GM23338 (cell line): ENCODE measurements around the gene HNF1B. TPM values are rescaled to one million over a fixed set of nuclear protein-coding genes. Genes with fewer than 3 reads are reported as not detected.

Experiments
- ATAC-seq: fragments of 200-7000 bp; cut with Tn5 transposase; 3 replicates; pipeline ENCODE4 v1.9.1; 2020
- DNase-seq: peaks from one replicate; pipeline ENCODE4 v3.0.0-alpha.2; 2015; ENCODE audit warnings: low spot score
- H2AFZ ChIP-seq: fragments of 200-600 bp; sonication (generic); 2 replicates; pipeline ENCODE4 v1.8.0; 2016; ENCODE audit warnings: antibody characterized with exemption, mild to moderate bottlenecking, moderate library complexity
- H3F3A ChIP-seq: fragments of 200-600 bp; sonication (generic); replicated peaks from 2 replicates; pipeline ENCODE4 v1.8.0; 2017; ENCODE audit warnings: antibody characterized with exemption, mixed run types, low read depth
- H3K27ac ChIP-seq: fragments of 200-600 bp; sonication (generic); 2 replicates; pipeline ENCODE4 v1.6.1; 2016; ENCODE audit warnings: low read depth
- H3K27me3 ChIP-seq: fragments of 200-600 bp; sonication (generic); 2 replicates; pipeline ENCODE4 v1.8.0; 2016; ENCODE audit warnings: mild to moderate bottlenecking, mixed run types, moderate library complexity; ENCODE audit not compliant: insufficient read depth
- H3K36me3 ChIP-seq: fragments of 200-600 bp; sonication (generic); 2 replicates; pipeline ENCODE4 v1.8.0; 2016; ENCODE audit warnings: mild to moderate bottlenecking; ENCODE audit not compliant: insufficient read depth
- H3K4me1 ChIP-seq: fragments of 200-600 bp; sonication (generic); 2 replicates; pipeline ENCODE4 v1.8.0; 2016; ENCODE audit warnings: mild to moderate bottlenecking, moderate library complexity; ENCODE audit not compliant: insufficient read depth
- H3K4me2 ChIP-seq: fragments of 200-600 bp; sonication (generic); 2 replicates; pipeline ENCODE4 v1.7.1; 2017; ENCODE audit warnings: mixed run types
- H3K4me3 ChIP-seq: fragments of 200-600 bp; sonication (generic); 2 replicates; pipeline ENCODE4 v1.6.1; 2016; ENCODE audit warnings: mixed run types
- H3K79me2 ChIP-seq: fragments of 200-600 bp; sonication (generic); replicated peaks from 2 replicates; pipeline ENCODE4 v1.8.0; 2017; ENCODE audit warnings: mild to moderate bottlenecking; ENCODE audit not compliant: insufficient read depth
- H3K9me2 ChIP-seq: fragments of 200-600 bp; sonication (generic); 2 replicates; pipeline ENCODE4 v1.8.0; 2017; ENCODE audit not compliant: insufficient read depth
- H4K20me1 ChIP-seq: fragments of 200-600 bp; sonication (generic); replicated peaks from 2 replicates; pipeline ENCODE4 v1.8.0; 2017; ENCODE audit warnings: mild to moderate bottlenecking; ENCODE audit not compliant: insufficient read depth
- H3K27ac Mint-ChIP-seq: 2 replicates; pipeline ENCODE4 v1.8.0; 2020; ENCODE audit warnings: inconsistent platforms, mild to moderate bottlenecking, moderate library complexity, mixed read lengths
- H3K27me3 Mint-ChIP-seq: 3 replicates; pipeline ENCODE4 v1.8.0; 2022; ENCODE audit warnings: low read depth, mild to moderate bottlenecking, moderate library complexity, mixed read lengths, inconsistent platforms; ENCODE audit not compliant: insufficient read depth, poor library complexity
- H3K36me3 Mint-ChIP-seq: 3 replicates; pipeline ENCODE4 v1.8.0; 2021; ENCODE audit warnings: low read depth, mild to moderate bottlenecking, inconsistent platforms, moderate library complexity, mixed read lengths
- H3K4me1 Mint-ChIP-seq: 3 replicates; pipeline ENCODE4 v1.8.0; 2020; ENCODE audit warnings: mild to moderate bottlenecking, inconsistent platforms, mixed read lengths
- H3K4me3 Mint-ChIP-seq: 3 replicates; pipeline ENCODE4 v1.8.0; 2021; ENCODE audit warnings: moderate library complexity, mild to moderate bottlenecking, inconsistent platforms, mixed read lengths
- H3K9me3 Mint-ChIP-seq: 3 replicates; pipeline ENCODE4 v1.8.0; 2020; ENCODE audit warnings: moderate library complexity, mild to moderate bottlenecking, inconsistent platforms, mixed read lengths
- EZH2 ChIP-seq: fragments of 200-600 bp; sonication (generic); IDR thresholded peaks from one replicate; pipeline ENCODE4 v1.8.0; 2017; ENCODE audit warnings: antibody characterized with exemption, mild to moderate bottlenecking, low read depth; ENCODE audit not compliant: unreplicated experiment
- EZH2phosphoT487 ChIP-seq: fragments of 200-600 bp; sonication (generic); IDR thresholded peaks from one replicate; pipeline ENCODE4 v1.8.1; 2018; ENCODE audit warnings: antibody characterized with exemption; ENCODE audit not compliant: unreplicated experiment
- JUNB ChIP-seq: IDR thresholded peaks from one replicate; pipeline ENCODE4 v1.6.1; 2016; ENCODE audit warnings: antibody characterized with exemption; ENCODE audit not compliant: unreplicated experiment
- NANOG ChIP-seq: IDR thresholded peaks from 2 replicates; pipeline ENCODE4 v1.6.1; 2016; ENCODE audit warnings: antibody characterized with exemption, borderline replicate concordance
- STAT1 ChIP-seq: IDR thresholded peaks from one replicate; pipeline ENCODE4 v1.6.1; 2016; ENCODE audit warnings: antibody characterized with exemption; ENCODE audit not compliant: unreplicated experiment
- ZNF114 ChIP-seq: fragments of 250-450 bp; sonication (Bioruptor Pico); IDR thresholded peaks from 2 replicates; pipeline ENCODE4 v1.5.0; 2020; ENCODE audit warnings: mild to moderate bottlenecking, moderate library complexity
- ZNF331 ChIP-seq: fragments of 250-450 bp; sonication (Bioruptor Pico); IDR thresholded peaks from 2 replicates; pipeline ENCODE4 v1.5.0; 2020; ENCODE audit warnings: low read depth, mild to moderate bottlenecking, moderate library complexity
- polyA plus RNA-seq: library from polyadenylated mRNA; unstranded; fragments of >200 nt; fragmentation: Nextera tagmentation; extraction: Ambion mirVana; gene quantifications from 2 replicates; pipeline ENCODE4 v1.2.1, GENCODE V29; 2016
- total RNA-seq: library from RNA; depleted of rRNA; stranded (reverse); fragments of >200 nt; shearing (Covaris generic); gene quantifications from 2 replicates; pipeline ENCODE4 v1.2.3, GENCODE V29; 2014
- TF ChIP-seq, protein P1 (sequence below), 2 experiments: fragments of 200-600 bp in 1 of 2; sonication (generic) in 1 of 2; conservative IDR thresholded peaks; 2 replicates each; pipeline versions ENCODE4 v1.5.1 to v1.6.1; 2016 to 2017; ENCODE audit warnings: antibody characterized with exemption in 2 of 2, low read depth in 2 of 2, mild to moderate bottlenecking in 2 of 2, moderate library complexity in 1 of 2
- TF ChIP-seq, protein P2 (sequence below): IDR thresholded peaks from one replicate; pipeline ENCODE4 v1.6.1; 2018; ENCODE audit warnings: antibody characterized with exemption; ENCODE audit not compliant: unreplicated experiment
- TF ChIP-seq, protein P3 (sequence below): IDR thresholded peaks from 2 replicates; pipeline ENCODE4 v1.6.1; 2016; ENCODE audit warnings: antibody characterized with exemption

The HNF1B gene
- total and polyA plus RNA-seq, 2 experiments from 2014 or later = 0.07 to 0.19 TPM

DNA sequence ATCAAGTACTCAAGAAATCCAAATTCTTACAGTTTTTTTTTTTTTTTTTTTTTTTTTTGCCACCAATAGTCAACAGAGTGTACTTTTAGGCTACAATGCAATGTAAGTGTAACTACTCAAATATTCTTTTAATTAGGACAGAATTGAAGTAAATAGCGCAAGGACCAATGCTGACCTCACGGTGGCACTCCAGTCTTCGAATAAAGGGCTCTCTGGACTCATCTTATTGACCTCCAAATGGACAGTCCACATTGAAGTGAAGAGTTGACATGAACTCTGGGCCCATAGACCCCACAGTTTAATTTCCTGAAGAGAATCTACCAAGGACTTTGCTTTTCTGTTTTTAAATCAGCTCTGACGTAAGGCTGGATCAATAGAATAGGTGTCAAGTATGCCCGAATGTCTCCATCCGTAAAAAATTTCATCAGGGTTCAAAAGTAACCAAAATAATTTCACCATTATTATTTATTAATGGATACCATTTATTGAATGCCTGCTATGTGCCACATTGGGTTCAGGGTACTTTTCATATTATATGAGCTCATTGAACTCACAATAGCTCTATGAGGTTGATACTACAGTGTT lies 94.3 kb downstream of the HNF1B start:
- Mint-ChIP-seq H3K4me3 (no peak overlapping the region), H3K27ac (no peak overlapping the region), H3K27me3 (no peaks in the 10 kb centered on the region), H3K36me3 (no peaks in the 10 kb centered on the region), H3K9me3 (no peaks in the 10 kb centered on the region), H3K4me1 (no peaks in the 10 kb centered on the region)
- Histone ChIP-seq H2AFZ (no peak overlapping the region), H3K4me1 (no peaks in the 10 kb centered on the region), H4K20me1 (no peaks in the 10 kb centered on the region), H3K27me3 (peaks cover 5% of the 10 kb centered on the region; the same call in 1 of the 2 replicates), H3K4me2 (no peak overlapping the region), H3K9me2 (no peaks in the 10 kb centered on the region), H3K79me2 (no peaks in the 10 kb centered on the region), H3F3A (no peaks in the 10 kb centered on the region), H3K4me3 (no peak overlapping the region), H3K36me3 (no peaks in the 10 kb centered on the region), H3K27ac (no peak overlapping the region)
- TF ChIP-seq, protein P1, sequence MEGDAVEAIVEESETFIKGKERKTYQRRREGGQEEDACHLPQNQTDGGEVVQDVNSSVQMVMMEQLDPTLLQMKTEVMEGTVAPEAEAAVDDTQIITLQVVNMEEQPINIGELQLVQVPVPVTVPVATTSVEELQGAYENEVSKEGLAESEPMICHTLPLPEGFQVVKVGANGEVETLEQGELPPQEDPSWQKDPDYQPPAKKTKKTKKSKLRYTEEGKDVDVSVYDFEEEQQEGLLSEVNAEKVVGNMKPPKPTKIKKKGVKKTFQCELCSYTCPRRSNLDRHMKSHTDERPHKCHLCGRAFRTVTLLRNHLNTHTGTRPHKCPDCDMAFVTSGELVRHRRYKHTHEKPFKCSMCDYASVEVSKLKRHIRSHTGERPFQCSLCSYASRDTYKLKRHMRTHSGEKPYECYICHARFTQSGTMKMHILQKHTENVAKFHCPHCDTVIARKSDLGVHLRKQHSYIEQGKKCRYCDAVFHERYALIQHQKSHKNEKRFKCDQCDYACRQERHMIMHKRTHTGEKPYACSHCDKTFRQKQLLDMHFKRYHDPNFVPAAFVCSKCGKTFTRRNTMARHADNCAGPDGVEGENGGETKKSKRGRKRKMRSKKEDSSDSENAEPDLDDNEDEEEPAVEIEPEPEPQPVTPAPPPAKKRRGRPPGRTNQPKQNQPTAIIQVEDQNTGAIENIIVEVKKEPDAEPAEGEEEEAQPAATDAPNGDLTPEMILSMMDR (conservative IDR thresholded peaks at IDR 0.05; ENCODE audit: low read depth in 2 of 2) = peak; percentile 66 to 79
- no peak for TF ChIP-seq EZH2
- no peak for TF ChIP-seq EZH2phosphoT487
- ATAC-seq (peak; percentile 70), DNase-seq (peak; percentile 66)

DNA sequence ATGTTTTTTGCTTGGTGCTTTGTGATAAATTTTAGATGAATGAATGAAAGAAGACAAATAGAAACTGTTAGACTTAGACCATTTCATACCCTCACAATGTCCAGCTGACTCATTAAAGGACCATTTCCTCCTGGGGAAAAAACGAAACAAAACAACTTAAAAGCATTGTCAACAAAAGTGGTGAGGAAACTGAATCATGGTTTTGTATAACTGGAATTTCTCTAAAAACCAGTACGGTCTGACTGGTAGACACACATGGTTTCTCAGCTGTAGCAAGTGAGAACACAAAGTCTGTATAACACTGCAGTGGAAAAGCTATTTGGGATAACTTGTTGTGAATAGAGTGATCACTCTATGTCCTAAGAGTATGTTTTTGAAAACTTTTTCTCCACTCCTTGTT lies 96.3 kb downstream of the HNF1B start:
- Mint-ChIP-seq H3K27me3 (no peaks in the 10 kb centered on the region), H3K27ac (no peak overlapping the region), H3K4me1 (peaks cover 3% of the 10 kb centered on the region; the same call in 2 of the 3 replicates), H3K9me3 (no peaks in the 10 kb centered on the region), H3K4me3 (no peak overlapping the region), H3K36me3 (no peaks in the 10 kb centered on the region)
- Histone ChIP-seq H3K79me2 (no peaks in the 10 kb centered on the region), H3K27me3 (peaks cover 6% of the 10 kb centered on the region; the same call in 1 of the 2 replicates), H4K20me1 (no peaks in the 10 kb centered on the region), H3K4me1 (0 out of 2 replicates have a peak, but pooled peaks cover 3% of the 10 kb centered on the region), H2AFZ (no peak overlapping the region), H3K36me3 (no peaks in the 10 kb centered on the region), H3K4me2 (no peak overlapping the region), H3F3A (no peaks in the 10 kb centered on the region), H3K27ac (no peak overlapping the region), H3K4me3 (no peak overlapping the region), H3K9me2 (no peaks in the 10 kb centered on the region)
- ATAC-seq (no peak), DNase-seq (no peak)
- no peak for TF ChIP-seq ZNF114
- no peak for TF ChIP-seq NANOG
- TF ChIP-seq EZH2phosphoT487 = no peak
- no peak for TF ChIP-seq STAT1
- no peak for TF ChIP-seq ZNF331
- TF ChIP-seq EZH2 = no peak
- TF ChIP-seq, protein P2, sequence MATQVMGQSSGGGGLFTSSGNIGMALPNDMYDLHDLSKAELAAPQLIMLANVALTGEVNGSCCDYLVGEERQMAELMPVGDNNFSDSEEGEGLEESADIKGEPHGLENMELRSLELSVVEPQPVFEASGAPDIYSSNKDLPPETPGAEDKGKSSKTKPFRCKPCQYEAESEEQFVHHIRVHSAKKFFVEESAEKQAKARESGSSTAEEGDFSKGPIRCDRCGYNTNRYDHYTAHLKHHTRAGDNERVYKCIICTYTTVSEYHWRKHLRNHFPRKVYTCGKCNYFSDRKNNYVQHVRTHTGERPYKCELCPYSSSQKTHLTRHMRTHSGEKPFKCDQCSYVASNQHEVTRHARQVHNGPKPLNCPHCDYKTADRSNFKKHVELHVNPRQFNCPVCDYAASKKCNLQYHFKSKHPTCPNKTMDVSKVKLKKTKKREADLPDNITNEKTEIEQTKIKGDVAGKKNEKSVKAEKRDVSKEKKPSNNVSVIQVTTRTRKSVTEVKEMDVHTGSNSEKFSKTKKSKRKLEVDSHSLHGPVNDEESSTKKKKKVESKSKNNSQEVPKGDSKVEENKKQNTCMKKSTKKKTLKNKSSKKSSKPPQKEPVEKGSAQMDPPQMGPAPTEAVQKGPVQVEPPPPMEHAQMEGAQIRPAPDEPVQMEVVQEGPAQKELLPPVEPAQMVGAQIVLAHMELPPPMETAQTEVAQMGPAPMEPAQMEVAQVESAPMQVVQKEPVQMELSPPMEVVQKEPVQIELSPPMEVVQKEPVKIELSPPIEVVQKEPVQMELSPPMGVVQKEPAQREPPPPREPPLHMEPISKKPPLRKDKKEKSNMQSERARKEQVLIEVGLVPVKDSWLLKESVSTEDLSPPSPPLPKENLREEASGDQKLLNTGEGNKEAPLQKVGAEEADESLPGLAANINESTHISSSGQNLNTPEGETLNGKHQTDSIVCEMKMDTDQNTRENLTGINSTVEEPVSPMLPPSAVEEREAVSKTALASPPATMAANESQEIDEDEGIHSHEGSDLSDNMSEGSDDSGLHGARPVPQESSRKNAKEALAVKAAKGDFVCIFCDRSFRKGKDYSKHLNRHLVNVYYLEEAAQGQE = no peak
- no peak for TF ChIP-seq JUNB
- TF ChIP-seq, protein P3, sequence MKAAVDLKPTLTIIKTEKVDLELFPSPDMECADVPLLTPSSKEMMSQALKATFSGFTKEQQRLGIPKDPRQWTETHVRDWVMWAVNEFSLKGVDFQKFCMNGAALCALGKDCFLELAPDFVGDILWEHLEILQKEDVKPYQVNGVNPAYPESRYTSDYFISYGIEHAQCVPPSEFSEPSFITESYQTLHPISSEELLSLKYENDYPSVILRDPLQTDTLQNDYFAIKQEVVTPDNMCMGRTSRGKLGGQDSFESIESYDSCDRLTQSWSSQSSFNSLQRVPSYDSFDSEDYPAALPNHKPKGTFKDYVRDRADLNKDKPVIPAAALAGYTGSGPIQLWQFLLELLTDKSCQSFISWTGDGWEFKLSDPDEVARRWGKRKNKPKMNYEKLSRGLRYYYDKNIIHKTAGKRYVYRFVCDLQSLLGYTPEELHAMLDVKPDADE = no peak
